Hindlimb muscle (tissue), 1 donor: ENCODE measurements around the gene MTARC2. TPM values are rescaled to one million over a fixed set of nuclear protein-coding genes. Genes with fewer than 3 reads are reported as not detected.

Source experiments
- DNase-seq: peaks from one replicate; pipeline ENCODE4 v3.0.0-alpha.2; 2013
- polyA plus RNA-seq: library from polyadenylated mRNA; unstranded; fragments of 120-200 nt; gene quantifications from one replicate; pipeline ENCODE4 v1.2.1, GENCODE V29; 2013; ENCODE audit not compliant: insufficient read length

The MTARC2 gene
- polyA plus RNA-seq, 1 donor, result 17.4 TPM

DNA sequence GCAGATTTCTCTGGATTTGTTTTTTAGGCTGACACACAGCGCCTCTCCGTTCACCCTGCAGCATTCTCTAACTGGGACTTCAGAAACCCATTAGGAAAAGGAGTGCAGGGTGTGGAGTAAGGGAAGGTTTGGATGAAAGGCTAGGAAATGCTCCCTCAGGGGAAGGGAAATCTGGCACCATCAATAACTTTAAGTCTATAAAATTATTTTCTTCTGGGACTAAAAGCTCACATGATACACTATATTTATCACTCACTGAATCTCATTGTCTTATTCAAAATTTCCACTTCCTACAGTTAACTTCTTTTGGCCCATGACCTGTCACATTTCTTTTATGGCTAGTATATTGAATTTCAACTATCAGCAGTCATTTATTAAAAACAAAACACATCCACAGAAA is 85.3 kb downstream of the MTARC2 start:
- no peak for DNase-seq

Other genes starting within 250 kb of the MTARC2 start
- 12.0 TPM for gene MARK1, start 220.2 kb upstream of the MTARC2 start, polyA plus RNA-seq
- gene C1orf115, start 58.0 kb upstream of the MTARC2 start, polyA plus RNA-seq, result 11.9 TPM
- 5.7 TPM for gene MTARC1, start 38.6 kb downstream of the MTARC2 start, polyA plus RNA-seq
- 17.0 TPM for gene HLX, start 131.1 kb downstream of the MTARC2 start, polyA plus RNA-seq